ENCODE measurements around the gene CDH23. TPM values are rescaled to one million over a fixed set of nuclear protein-coding genes. Genes with fewer than 3 reads are reported as not detected.

The CDH23 gene
- total and polyA plus RNA-seq, 2 experiments from 2014 or later: 0.30 to 1.5 TPM

DNA sequence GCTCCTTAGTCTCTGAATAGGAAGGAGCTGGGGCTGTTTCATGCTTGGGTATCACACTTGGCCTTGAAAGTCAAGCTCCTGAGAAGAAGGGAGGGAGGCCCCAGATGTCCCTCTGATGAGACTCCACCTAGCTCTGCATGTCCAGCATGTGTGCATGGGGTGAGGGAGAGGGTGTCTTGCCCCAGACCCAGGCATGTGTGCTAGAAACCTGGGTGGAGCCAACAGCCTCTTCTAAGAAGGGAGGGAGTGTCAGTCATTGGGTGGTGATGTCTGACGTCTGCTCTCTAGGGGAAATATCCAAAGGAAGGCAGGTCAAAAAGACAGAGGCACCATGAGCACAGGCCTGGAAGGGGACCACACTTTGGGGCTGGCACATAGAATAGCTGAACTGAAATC is 159.0 kb downstream of the CDH23 start:
- no peak overlapping the region for H2AFZ ChIP-seq
- no peaks in the 10 kb centered on the region for H3K36me3 ChIP-seq (replicated peaks; ENCODE audit: insufficient read depth, low read depth)
- H3K4me3 ChIP-seq: no peak overlapping the region
- H3K4me1 ChIP-seq (ENCODE audit: insufficient read depth): no peaks in the 10 kb centered on the region
- H3K4me2 ChIP-seq: no peak overlapping the region
- peaks cover 6% of the 10 kb centered on the region for H3K27me3 ChIP-seq
- no peaks in the 10 kb centered on the region for H4K20me1 ChIP-seq (ENCODE audit: insufficient read depth, poor library complexity, severe bottlenecking)
- no peak for DNase-seq (ENCODE audit: low spot score)
- H3K9me3 ChIP-seq (ENCODE audit: low read depth): no peaks in the 10 kb centered on the region
- 69% methylated on average over 1 of the region's 1 CpG for WGBS (ENCODE audit: low lambda C conversion rate, missing lambda C conversion rate)
- no peak overlapping the region for H3K27ac ChIP-seq
- no peaks in the 10 kb centered on the region for H3K79me2 ChIP-seq
- TF ChIP-seq EZH2 (IDR thresholded peaks at IDR 0.05; ENCODE audit: borderline replicate concordance): no peak
- H3K9me2 ChIP-seq (replicated peaks; ENCODE audit: insufficient read depth): no peaks in the 10 kb centered on the region

DNA sequence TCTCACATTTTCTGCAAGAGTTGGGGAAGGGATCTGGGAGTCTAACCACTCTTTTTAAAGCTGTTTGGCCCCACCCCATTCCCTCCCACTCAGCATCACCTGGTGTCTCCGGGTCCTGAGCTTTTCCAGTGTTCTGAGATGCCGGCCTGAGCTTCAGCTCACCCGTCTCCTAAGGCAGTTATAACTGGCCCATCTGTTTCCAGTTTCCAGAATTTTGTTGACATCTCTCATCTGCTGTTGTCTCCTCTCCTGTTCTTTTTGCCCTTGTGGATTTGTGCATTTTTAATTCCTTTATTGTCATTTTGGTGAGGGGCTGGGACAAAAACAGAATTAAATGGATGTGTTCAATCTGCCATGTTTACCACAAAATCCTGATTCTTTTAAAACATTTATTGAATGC is 162.3 kb downstream of the CDH23 start:
- TF ChIP-seq EZH2 (IDR thresholded peaks at IDR 0.05; ENCODE audit: borderline replicate concordance) (no peak), EZH2phosphoT487 (IDR thresholded peaks at IDR 0.05; ENCODE audit: low read depth, severe bottlenecking, unreplicated experiment) (no peak), CTCF (IDR thresholded peaks at IDR 0.05; ENCODE audit: poor library complexity) (no peak)
- Histone ChIP-seq H3K79me2 (no peaks in the 10 kb centered on the region), H2AFZ (no peak overlapping the region), H3K9me2 (replicated peaks; ENCODE audit: insufficient read depth) (no peaks in the 10 kb centered on the region), H3K9me3 (ENCODE audit: low read depth) (no peaks in the 10 kb centered on the region), H3K4me3 (no peak overlapping the region), H3K4me1 (ENCODE audit: insufficient read depth) (peaks cover 3% of the 10 kb centered on the region), H3K27me3 (peaks cover 6% of the 10 kb centered on the region), H4K20me1 (ENCODE audit: insufficient read depth, poor library complexity, severe bottlenecking) (no peaks in the 10 kb centered on the region), H3K36me3 (replicated peaks; ENCODE audit: insufficient read depth, low read depth) (no peaks in the 10 kb centered on the region), H3K4me2 (no peak overlapping the region), H3K27ac (no peak overlapping the region)
- DNase-seq (ENCODE audit: low spot score): no peak
- WGBS (ENCODE audit: low lambda C conversion rate, missing lambda C conversion rate): 44% methylated on average over 3 of the region's 3 CpGs

DNA sequence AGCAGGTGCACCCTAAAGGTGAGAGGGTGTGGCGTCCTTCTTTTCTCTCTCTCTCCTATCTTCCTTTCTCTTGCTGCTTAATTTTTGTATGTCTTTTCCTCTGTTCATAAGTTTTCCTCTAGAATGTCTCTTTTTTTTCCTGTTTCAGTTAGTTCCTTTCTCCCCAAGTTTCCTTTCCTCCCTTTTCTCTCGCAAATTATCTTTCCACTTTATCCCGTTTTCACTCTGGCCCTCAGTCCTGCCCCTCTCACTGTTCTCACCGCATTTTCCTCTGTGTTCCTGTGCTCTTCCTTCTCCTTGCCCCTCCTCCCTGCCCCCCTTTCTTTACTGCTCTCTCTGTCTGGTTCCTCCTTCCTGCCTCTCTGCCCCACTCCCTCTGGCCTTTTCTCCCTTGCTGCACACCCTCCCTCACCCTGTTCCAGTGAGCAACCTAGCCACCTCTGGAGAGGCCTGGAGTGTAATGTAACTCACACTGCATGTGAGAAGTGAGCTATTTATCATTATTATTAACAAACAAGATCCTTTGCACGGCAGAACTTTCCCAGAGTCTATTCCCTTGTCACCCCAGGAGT is 164.4 kb downstream of the CDH23 start:
- H3K4me2 ChIP-seq: no peak overlapping the region
- DNase-seq (ENCODE audit: low spot score): no peak
- no peak for TF ChIP-seq EZH2phosphoT487 (IDR thresholded peaks at IDR 0.05; ENCODE audit: low read depth, severe bottlenecking, unreplicated experiment)
- TF ChIP-seq EZH2 (IDR thresholded peaks at IDR 0.05; ENCODE audit: borderline replicate concordance): no peak
- TF ChIP-seq CTCF (IDR thresholded peaks at IDR 0.05; ENCODE audit: poor library complexity): no peak
- H3K27ac ChIP-seq: no peak overlapping the region
- H3K27me3 ChIP-seq: peaks cover 6% of the 10 kb centered on the region
- H3K79me2 ChIP-seq: no peaks in the 10 kb centered on the region
- H3K9me2 ChIP-seq (replicated peaks; ENCODE audit: insufficient read depth): no peaks in the 10 kb centered on the region
- no peak overlapping the region for H2AFZ ChIP-seq
- H3K4me1 ChIP-seq (ENCODE audit: insufficient read depth): peaks cover 3% of the 10 kb centered on the region
- H3K36me3 ChIP-seq (replicated peaks; ENCODE audit: insufficient read depth, low read depth): no peaks in the 10 kb centered on the region
- WGBS (ENCODE audit: low lambda C conversion rate, missing lambda C conversion rate): 62% methylated on average over 5 of the region's 5 CpGs
- H3K9me3 ChIP-seq (ENCODE audit: low read depth): no peaks in the 10 kb centered on the region
- H3K4me3 ChIP-seq: no peak overlapping the region
- no peaks in the 10 kb centered on the region for H4K20me1 ChIP-seq (ENCODE audit: insufficient read depth, poor library complexity, severe bottlenecking)

DNA sequence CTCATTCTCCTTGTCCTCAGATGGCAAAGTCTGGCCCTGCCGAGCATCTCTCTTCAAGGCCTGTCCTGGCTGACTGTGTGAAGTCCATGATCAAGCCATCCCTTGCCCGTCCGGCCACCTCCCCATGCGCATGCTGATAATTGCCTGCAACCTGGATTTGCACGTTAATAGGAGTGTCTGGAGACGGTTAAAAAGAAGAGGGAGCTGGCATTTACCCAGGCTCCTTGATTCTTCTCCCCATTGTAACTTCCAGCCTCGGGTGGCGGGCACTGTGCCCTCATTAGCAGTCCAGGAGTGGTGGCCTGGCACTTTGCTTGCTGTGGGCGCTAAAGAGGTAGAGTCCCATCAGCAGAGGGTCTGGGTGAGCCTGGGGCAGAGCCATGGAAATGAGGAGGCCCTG is 165.5 kb downstream of the CDH23 start:
- peaks cover 3% of the 10 kb centered on the region for H3K4me1 ChIP-seq (ENCODE audit: insufficient read depth)
- H3K9me2 ChIP-seq (replicated peaks; ENCODE audit: insufficient read depth): no peaks in the 10 kb centered on the region
- H2AFZ ChIP-seq: no peak overlapping the region
- H4K20me1 ChIP-seq (ENCODE audit: insufficient read depth, poor library complexity, severe bottlenecking): no peaks in the 10 kb centered on the region
- no peak for DNase-seq (ENCODE audit: low spot score)
- no peak overlapping the region for H3K4me3 ChIP-seq
- H3K36me3 ChIP-seq (replicated peaks; ENCODE audit: insufficient read depth, low read depth): no peaks in the 10 kb centered on the region
- no peaks in the 10 kb centered on the region for H3K79me2 ChIP-seq
- H3K27me3 ChIP-seq: peaks cover 6% of the 10 kb centered on the region
- no peak for TF ChIP-seq CTCF (IDR thresholded peaks at IDR 0.05; ENCODE audit: poor library complexity)
- no peak for TF ChIP-seq EZH2phosphoT487 (IDR thresholded peaks at IDR 0.05; ENCODE audit: low read depth, severe bottlenecking, unreplicated experiment)
- no peak for TF ChIP-seq EZH2 (IDR thresholded peaks at IDR 0.05; ENCODE audit: borderline replicate concordance)
- H3K27ac ChIP-seq: no peak overlapping the region
- H3K9me3 ChIP-seq (ENCODE audit: low read depth): no peaks in the 10 kb centered on the region
- WGBS (ENCODE audit: low lambda C conversion rate, missing lambda C conversion rate): 94% methylated on average over 9 of the region's 9 CpGs
- no peak overlapping the region for H3K4me2 ChIP-seq
